CD8-positive, alpha-beta memory T cell (primary cell): ENCODE results near the gene FAM135A. TPM values are rescaled to one million over a fixed set of nuclear protein-coding genes. Genes with fewer than 3 reads are reported as not detected.

Source experiments
- CTCF ChIA-PET: fragments of 350-600 bp; sonication (Branson Sonifier 250); formaldehyde crosslinking; loops from one replicate; lab custom pipeline; 2021; ENCODE audit warnings: antibody characterized with exemption; lab: Charles Lee
- POLR2A ChIA-PET: fragments of 350-600 bp; sonication (Branson Sonifier 250); formaldehyde crosslinking; loops from one replicate; lab custom pipeline; 2021; ENCODE audit warnings: antibody characterized with exemption; lab: Charles Lee
- DNase-seq, 5 donors: peaks; one replicate each; pipeline versions ENCODE4 v3.0.0 to v3.0.0-alpha.2; 2020 to 2022; ENCODE audit warnings: mixed read lengths in 1 of 5
- H3K27ac ChIP-seq: one replicate; pipeline ENCODE4 v1.7.0; 2013; ENCODE audit warnings: low read depth, mild to moderate bottlenecking, low read length, moderate library complexity
- H3K27me3 ChIP-seq: 2 replicates; pipeline ENCODE4 v1.7.0; 2013; ENCODE audit warnings: low read length, mild to moderate bottlenecking; ENCODE audit not compliant: insufficient read depth, poor library complexity, severe bottlenecking
- H3K36me3 ChIP-seq: 2 replicates; pipeline ENCODE4 v1.7.0; 2013; ENCODE audit warnings: mild to moderate bottlenecking, low read length, moderate library complexity; ENCODE audit not compliant: insufficient read depth
- H3K4me1 ChIP-seq: 2 replicates; pipeline ENCODE4 v1.7.0; 2013; ENCODE audit warnings: mild to moderate bottlenecking, low read length, moderate library complexity; ENCODE audit not compliant: insufficient read depth
- H3K4me3 ChIP-seq: 2 replicates; pipeline ENCODE4 v1.7.0; 2013; ENCODE audit warnings: mild to moderate bottlenecking, low read length
- H3K9me3 ChIP-seq: 2 replicates; pipeline ENCODE4 v1.7.0; 2013; ENCODE audit warnings: mild to moderate bottlenecking, low read length
- H3K27ac Mint-ChIP-seq, 8 donors: one replicate each; pipeline ENCODE4 v1.8.0; 2020 to 2021; ENCODE audit warnings: mixed read lengths in 8 of 8, mild to moderate bottlenecking in 6 of 8, inconsistent platforms in 3 of 8, moderate library complexity in 3 of 8
- H3K27me3 Mint-ChIP-seq, 2 donors: one replicate each; pipeline ENCODE4 v1.8.0; 2020 to 2021; ENCODE audit warnings: mixed read lengths in 2 of 2, mild to moderate bottlenecking in 1 of 2, moderate library complexity in 1 of 2
- H3K36me3 Mint-ChIP-seq, 3 donors: one replicate each; pipeline ENCODE4 v1.8.0; 2020 to 2021; ENCODE audit warnings: mixed read lengths in 3 of 3, inconsistent platforms in 1 of 3, mild to moderate bottlenecking in 1 of 3
- H3K4me1 Mint-ChIP-seq, 3 donors: one replicate each; pipeline ENCODE4 v1.8.0; 2020 to 2021; ENCODE audit warnings: mixed read lengths in 3 of 3, inconsistent platforms in 1 of 3, mild to moderate bottlenecking in 1 of 3
- H3K4me3 Mint-ChIP-seq, 7 donors: one replicate each; pipeline ENCODE4 v1.8.0; 2020 to 2021; ENCODE audit warnings: mixed read lengths in 7 of 7, mild to moderate bottlenecking in 6 of 7, moderate library complexity in 4 of 7, inconsistent platforms in 2 of 7
- H3K9me3 Mint-ChIP-seq, 5 donors: one replicate each; pipeline ENCODE4 v1.8.0; 2020 to 2022; ENCODE audit warnings: mixed read lengths in 5 of 5, mild to moderate bottlenecking in 3 of 5, moderate library complexity in 2 of 5, inconsistent platforms in 1 of 5
- polyA plus RNA-seq: library from polyadenylated mRNA; unstranded; fragments of 300-500 nt; fragmentation: Illumina TruSeq; gene quantifications from one replicate; pipeline ENCODE4 v1.2.3, GENCODE V29; 2021
- total RNA-seq, 2 experiments: library from RNA; stranded (reverse); gene quantifications; one replicate each; pipeline ENCODE4 v1.2.3, GENCODE V29; 2021

FAM135A gene
- total and polyA plus RNA-seq, 3 experiments from 2014 or later, result 3.0 to 5.8 (median 5.7) TPM

DNA sequence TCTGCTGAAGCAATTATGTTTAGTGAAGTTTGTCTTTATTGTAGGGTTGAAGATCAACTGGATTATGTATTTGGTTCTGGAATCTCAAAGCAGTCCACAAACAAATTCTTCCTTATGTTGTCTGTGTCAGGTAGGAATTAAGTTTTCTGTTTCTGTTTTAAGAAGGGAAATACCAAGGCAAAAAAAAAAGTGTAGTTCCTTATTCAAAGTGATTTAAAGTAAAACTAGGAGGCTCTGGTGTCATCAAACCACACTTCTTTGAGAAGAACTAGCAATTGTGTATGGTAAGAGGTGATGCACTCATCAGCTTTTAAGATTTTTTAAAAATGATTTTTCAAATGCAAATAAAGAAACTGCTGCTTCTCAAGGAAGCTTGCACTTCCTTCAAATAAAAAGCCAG is 1.9 kb downstream of the FAM135A start:
- CTCF ChIA-PET, result no interaction called here
- no peaks in the 10 kb centered on the region for H3K9me3 Mint-ChIP-seq

DNA sequence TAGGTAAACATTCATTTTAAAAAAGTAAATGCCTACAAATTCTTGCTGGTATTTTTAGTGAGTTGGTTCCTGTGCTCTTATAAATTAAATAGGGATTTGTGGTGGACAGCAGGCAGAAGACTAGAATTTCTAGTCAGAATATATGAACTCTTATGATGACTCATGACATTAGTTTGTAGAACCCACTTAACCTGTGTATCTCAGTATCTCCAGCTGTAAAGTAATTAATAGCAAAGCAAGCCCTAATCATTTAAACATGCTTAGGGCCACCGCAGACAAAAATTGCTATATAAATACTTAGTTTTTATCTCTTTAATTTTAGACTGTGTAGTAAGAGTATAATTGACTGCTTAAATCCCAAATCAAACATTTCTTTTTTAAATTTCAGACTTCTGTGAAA is 2.4 kb downstream of the FAM135A start:
- CTCF ChIA-PET, result no interaction called here
- no peak for DNase-seq
- H3K27ac Mint-ChIP-seq, result peak overlapping the region in 1 of 8 donors; percentile 36

More for the DNA sequence above, 1.9 kb downstream of the FAM135A start:
- Histone ChIP-seq H3K4me3 (no peak overlapping the region), H3K27me3 (no peaks in the 10 kb centered on the region), H3K27ac (no peak overlapping the region), H3K36me3 (no peaks in the 10 kb centered on the region), H3K9me3 (no peaks in the 10 kb centered on the region), H3K4me1 (peaks cover 12% of the 10 kb centered on the region)
- Mint-ChIP-seq H3K4me3 (peak overlapping the region in 6 of 7 donors; percentile 11 to 92 (median 43)), H3K36me3 (peaks cover 3 to 16% (median 4%) of the 10 kb centered on the region in 3 donors), H3K27me3 (peaks cover 0 to 3% of the 10 kb centered on the region in 2 donors), H3K4me1 (peaks cover 22 to 27% (median 27%) of the 10 kb centered on the region in 3 donors), H3K27ac (peak overlapping the region in 2 of 8 donors; percentile 5 to 53)
- POLR2A ChIA-PET, result no interaction called here
- no peak for DNase-seq

DNA sequence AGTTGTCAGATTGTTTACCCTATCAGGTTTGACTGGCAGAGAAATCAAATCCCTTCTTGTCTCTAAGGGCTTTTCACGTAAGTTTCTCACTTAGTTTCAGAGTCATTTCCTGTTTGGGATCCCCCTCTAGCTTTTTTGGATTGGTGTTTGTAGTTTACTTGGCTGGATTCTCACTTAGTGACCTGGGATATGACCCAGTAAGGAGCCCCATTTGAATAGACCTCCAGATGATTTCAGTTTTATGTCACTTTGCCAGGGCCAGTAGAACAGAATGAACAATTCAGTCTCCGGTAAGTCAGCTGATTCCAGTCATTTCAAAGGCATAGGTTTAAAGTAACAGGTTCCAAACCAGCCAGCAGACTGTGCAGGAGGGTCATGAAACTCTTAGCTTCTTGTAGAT is 8.2 kb downstream of the FAM135A start:
- no peaks in the 10 kb centered on the region for H3K27me3 Mint-ChIP-seq
- H3K9me3 Mint-ChIP-seq, result no peaks in the 10 kb centered on the region
- no peak overlapping the region for H3K27ac Mint-ChIP-seq
- H3K9me3 ChIP-seq, result no peaks in the 10 kb centered on the region
- no peak for DNase-seq
- no peaks in the 10 kb centered on the region for H3K4me1 ChIP-seq
- peaks cover 7 to 16% (median 12%) of the 10 kb centered on the region in 3 donors for H3K36me3 Mint-ChIP-seq
- no peaks in the 10 kb centered on the region for H3K36me3 ChIP-seq
- H3K4me1 Mint-ChIP-seq, result no peaks in the 10 kb centered on the region
- CTCF ChIA-PET, result interaction anchor here (1.3 to 2.0 kb wide), 2 partner anchors 8 to 42 kb away, joined by 3 to 5 read pairs; partner anchors contain the start of gene FAM135A
- no peaks in the 10 kb centered on the region for H3K27me3 ChIP-seq
- POLR2A ChIA-PET, result no interaction called here
- no peak overlapping the region for H3K4me3 Mint-ChIP-seq
- H3K4me3 ChIP-seq, result no peak overlapping the region
- no peak overlapping the region for H3K27ac ChIP-seq

More for the DNA sequence above, 2.4 kb downstream of the FAM135A start:
- H3K4me1 ChIP-seq, result peaks cover 12% of the 10 kb centered on the region
- no peaks in the 10 kb centered on the region for H3K9me3 ChIP-seq
- no peak overlapping the region for H3K27ac ChIP-seq
- Mint-ChIP-seq H3K27me3 (peaks cover 0 to 3% of the 10 kb centered on the region in 2 donors), H3K4me3 (peak overlapping the region in 2 of 7 donors; percentile 10 to 29), H3K9me3 (no peaks in the 10 kb centered on the region), H3K36me3 (peaks cover 3 to 16% (median 4%) of the 10 kb centered on the region in 3 donors), H3K4me1 (peaks cover 22 to 27% (median 27%) of the 10 kb centered on the region in 3 donors)
- H3K4me3 ChIP-seq, result no peak overlapping the region
- no peaks in the 10 kb centered on the region for H3K27me3 ChIP-seq
- H3K36me3 ChIP-seq, result no peaks in the 10 kb centered on the region
- POLR2A ChIA-PET, result no interaction called here

GRCh38 chr6:70423189-70424134 is 10.2 kb downstream of the FAM135A start:
- H3K9me3 Mint-ChIP-seq, result no peaks in the 10 kb centered on the region
- no peaks in the 10 kb centered on the region for H3K36me3 ChIP-seq

DNA sequence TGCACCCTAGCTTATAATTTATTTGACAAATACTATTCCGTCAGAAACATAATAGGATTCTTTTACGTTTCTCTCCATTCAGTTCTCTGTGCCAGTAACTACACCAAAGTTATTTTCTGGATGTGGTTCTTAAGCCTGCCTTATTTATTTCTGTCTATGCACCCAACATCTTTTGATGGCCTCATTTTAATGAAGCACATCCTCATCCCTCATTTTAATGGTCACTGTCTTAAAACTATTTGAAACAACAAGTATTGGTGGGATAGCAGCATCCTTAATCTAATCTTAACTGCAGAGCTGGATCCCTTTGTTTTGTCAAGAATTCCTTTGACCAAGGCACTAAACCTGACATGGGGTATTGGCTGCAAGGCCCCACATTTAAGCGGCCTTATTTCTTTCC is 11.0 kb downstream of the FAM135A start:
- H3K4me3 Mint-ChIP-seq, result no peak overlapping the region

More at GRCh38 chr6:70423189-70424134, 10.2 kb downstream of the FAM135A start:
- DNase-seq, result no peak
- Mint-ChIP-seq H3K4me3 (no peak overlapping the region), H3K27me3 (no peaks in the 10 kb centered on the region), H3K27ac (peak overlapping the region in 1 of 8 donors; percentile 68), H3K36me3 (peaks cover 6 to 20% (median 12%) of the 10 kb centered on the region in 3 donors), H3K4me1 (no peaks in the 10 kb centered on the region)
- Histone ChIP-seq H3K27ac (no peak overlapping the region), H3K4me1 (no peaks in the 10 kb centered on the region), H3K4me3 (no peak overlapping the region), H3K9me3 (no peaks in the 10 kb centered on the region), H3K27me3 (no peaks in the 10 kb centered on the region)
- ChIA-PET CTCF (no interaction called here), POLR2A (no interaction called here)

DNA sequence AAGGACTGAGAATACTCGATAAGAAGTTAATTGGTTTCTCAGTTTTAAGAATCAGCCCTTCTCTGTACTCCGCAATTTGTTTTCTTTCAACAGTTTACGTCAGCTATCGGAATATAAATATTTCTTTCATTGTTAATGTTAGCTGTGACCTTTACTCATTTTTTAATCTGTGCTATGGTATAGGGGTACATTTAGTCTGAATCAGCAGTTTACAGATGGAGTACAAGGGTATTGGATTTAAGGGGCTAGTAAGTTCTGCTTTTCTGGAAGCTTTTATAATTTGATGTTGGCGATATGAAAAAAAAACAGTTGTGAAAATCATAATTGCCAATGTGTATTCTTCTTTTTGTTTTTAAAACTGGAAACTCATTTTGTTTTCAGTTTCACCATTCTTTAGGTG is 23.0 kb downstream of the FAM135A start:
- no peak overlapping the region for H3K4me3 ChIP-seq
- no peaks in the 10 kb centered on the region for H3K27me3 Mint-ChIP-seq
- H3K9me3 ChIP-seq, result no peaks in the 10 kb centered on the region
- DNase-seq, result no peak
- H3K36me3 Mint-ChIP-seq, result peaks cover 12 to 18% (median 17%) of the 10 kb centered on the region in 3 donors
- H3K27ac Mint-ChIP-seq, result no peak overlapping the region
- H3K4me3 Mint-ChIP-seq, result no peak overlapping the region
- H3K36me3 ChIP-seq, result no peaks in the 10 kb centered on the region
- H3K4me1 ChIP-seq, result no peaks in the 10 kb centered on the region
- ChIA-PET CTCF (no interaction called here), POLR2A (no interaction called here)
- no peaks in the 10 kb centered on the region for H3K27me3 ChIP-seq
- H3K27ac ChIP-seq, result no peak overlapping the region
- H3K9me3 Mint-ChIP-seq, result no peaks in the 10 kb centered on the region
- no peaks in the 10 kb centered on the region for H3K4me1 Mint-ChIP-seq

More for the DNA sequence above, 11.0 kb downstream of the FAM135A start:
- Histone ChIP-seq H3K4me1 (no peaks in the 10 kb centered on the region), H3K36me3 (no peaks in the 10 kb centered on the region), H3K27me3 (no peaks in the 10 kb centered on the region), H3K4me3 (no peak overlapping the region), H3K9me3 (no peaks in the 10 kb centered on the region), H3K27ac (no peak overlapping the region)
- ChIA-PET POLR2A (no interaction called here), CTCF (no interaction called here)
- no peaks in the 10 kb centered on the region for H3K9me3 Mint-ChIP-seq
- H3K36me3 Mint-ChIP-seq, result peaks cover 9 to 19% (median 15%) of the 10 kb centered on the region in 3 donors
- no peaks in the 10 kb centered on the region for H3K27me3 Mint-ChIP-seq
- DNase-seq, result no peak
- peak overlapping the region in 1 of 8 donors; percentile 68 for H3K27ac Mint-ChIP-seq
- no peaks in the 10 kb centered on the region for H3K4me1 Mint-ChIP-seq

DNA sequence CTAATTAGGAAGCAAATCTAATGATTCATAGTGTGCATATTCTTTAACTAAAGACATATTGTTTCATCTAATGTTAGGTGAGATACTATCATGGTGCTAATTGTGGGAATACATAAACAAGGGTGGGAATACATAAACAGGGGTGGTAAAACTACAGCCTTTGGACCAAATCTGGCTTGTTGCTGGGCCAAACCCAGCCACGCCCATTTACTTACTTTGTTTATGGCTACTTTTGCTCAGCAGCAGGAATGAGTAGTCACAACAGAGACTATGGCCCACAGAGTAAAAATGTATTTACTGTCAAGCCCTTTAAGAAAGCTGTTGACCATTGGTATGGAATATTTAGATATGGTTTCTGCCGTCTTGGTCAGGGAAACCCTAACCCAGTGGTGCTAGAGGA is 31.7 kb downstream of the FAM135A start:
- Mint-ChIP-seq H3K27me3 (no peaks in the 10 kb centered on the region), H3K4me1 (no peaks in the 10 kb centered on the region), H3K4me3 (no peak overlapping the region), H3K9me3 (peaks cover 0 to 10% (median 2%) of the 10 kb centered on the region in 5 donors), H3K27ac (no peak overlapping the region), H3K36me3 (peaks cover 7 to 32% (median 18%) of the 10 kb centered on the region in 3 donors)
- ChIA-PET POLR2A (no interaction called here), CTCF (no interaction called here)
- H3K36me3 ChIP-seq, result no peaks in the 10 kb centered on the region
- no peaks in the 10 kb centered on the region for H3K9me3 ChIP-seq
- no peaks in the 10 kb centered on the region for H3K27me3 ChIP-seq
- DNase-seq, result no peak
- no peak overlapping the region for H3K4me3 ChIP-seq
- no peaks in the 10 kb centered on the region for H3K4me1 ChIP-seq
- H3K27ac ChIP-seq, result no peak overlapping the region
